GM23338 (cell line): ENCODE results near the gene RARRES2. TPM values are rescaled to one million over a fixed set of nuclear protein-coding genes. Genes with fewer than 3 reads are reported as not detected.

ENCODE experiments used
- ATAC-seq: fragments of 200-7000 bp; cut with Tn5 transposase; 3 replicates; pipeline ENCODE4 v1.9.1; 2020
- DNase-seq: peaks from one replicate; pipeline ENCODE4 v3.0.0-alpha.2; 2015; ENCODE audit warnings: low spot score
- H2AFZ ChIP-seq: fragments of 200-600 bp; sonication (generic); 2 replicates; pipeline ENCODE4 v1.8.0; 2016; ENCODE audit warnings: antibody characterized with exemption, mild to moderate bottlenecking, moderate library complexity
- H3F3A ChIP-seq: fragments of 200-600 bp; sonication (generic); replicated peaks from 2 replicates; pipeline ENCODE4 v1.8.0; 2017; ENCODE audit warnings: antibody characterized with exemption, mixed run types, low read depth
- H3K27ac ChIP-seq: fragments of 200-600 bp; sonication (generic); 2 replicates; pipeline ENCODE4 v1.6.1; 2016; ENCODE audit warnings: low read depth
- H3K27me3 ChIP-seq: fragments of 200-600 bp; sonication (generic); 2 replicates; pipeline ENCODE4 v1.8.0; 2016; ENCODE audit warnings: mild to moderate bottlenecking, mixed run types, moderate library complexity; ENCODE audit not compliant: insufficient read depth
- H3K36me3 ChIP-seq: fragments of 200-600 bp; sonication (generic); 2 replicates; pipeline ENCODE4 v1.8.0; 2016; ENCODE audit warnings: mild to moderate bottlenecking; ENCODE audit not compliant: insufficient read depth
- H3K4me1 ChIP-seq: fragments of 200-600 bp; sonication (generic); 2 replicates; pipeline ENCODE4 v1.8.0; 2016; ENCODE audit warnings: mild to moderate bottlenecking, moderate library complexity; ENCODE audit not compliant: insufficient read depth
- H3K4me2 ChIP-seq: fragments of 200-600 bp; sonication (generic); 2 replicates; pipeline ENCODE4 v1.7.1; 2017; ENCODE audit warnings: mixed run types
- H3K4me3 ChIP-seq: fragments of 200-600 bp; sonication (generic); 2 replicates; pipeline ENCODE4 v1.6.1; 2016; ENCODE audit warnings: mixed run types
- H3K79me2 ChIP-seq: fragments of 200-600 bp; sonication (generic); replicated peaks from 2 replicates; pipeline ENCODE4 v1.8.0; 2017; ENCODE audit warnings: mild to moderate bottlenecking; ENCODE audit not compliant: insufficient read depth
- H3K9me2 ChIP-seq: fragments of 200-600 bp; sonication (generic); 2 replicates; pipeline ENCODE4 v1.8.0; 2017; ENCODE audit not compliant: insufficient read depth
- H4K20me1 ChIP-seq: fragments of 200-600 bp; sonication (generic); replicated peaks from 2 replicates; pipeline ENCODE4 v1.8.0; 2017; ENCODE audit warnings: mild to moderate bottlenecking; ENCODE audit not compliant: insufficient read depth
- H3K27ac Mint-ChIP-seq: 2 replicates; pipeline ENCODE4 v1.8.0; 2020; ENCODE audit warnings: inconsistent platforms, mild to moderate bottlenecking, moderate library complexity, mixed read lengths
- H3K27me3 Mint-ChIP-seq: 3 replicates; pipeline ENCODE4 v1.8.0; 2022; ENCODE audit warnings: low read depth, mild to moderate bottlenecking, moderate library complexity, mixed read lengths, inconsistent platforms; ENCODE audit not compliant: insufficient read depth, poor library complexity
- H3K36me3 Mint-ChIP-seq: 3 replicates; pipeline ENCODE4 v1.8.0; 2021; ENCODE audit warnings: low read depth, mild to moderate bottlenecking, inconsistent platforms, moderate library complexity, mixed read lengths
- H3K4me1 Mint-ChIP-seq: 3 replicates; pipeline ENCODE4 v1.8.0; 2020; ENCODE audit warnings: mild to moderate bottlenecking, inconsistent platforms, mixed read lengths
- H3K4me3 Mint-ChIP-seq: 3 replicates; pipeline ENCODE4 v1.8.0; 2021; ENCODE audit warnings: moderate library complexity, mild to moderate bottlenecking, inconsistent platforms, mixed read lengths
- H3K9me3 Mint-ChIP-seq: 3 replicates; pipeline ENCODE4 v1.8.0; 2020; ENCODE audit warnings: moderate library complexity, mild to moderate bottlenecking, inconsistent platforms, mixed read lengths
- CREB1 ChIP-seq: fragments of 250-450 bp; sonication (Bioruptor Pico); IDR thresholded peaks from 2 replicates; pipeline ENCODE4 v1.5.0; 2020; ENCODE audit warnings: low read depth, mild to moderate bottlenecking, moderate library complexity
- EZH2 ChIP-seq: fragments of 200-600 bp; sonication (generic); IDR thresholded peaks from one replicate; pipeline ENCODE4 v1.8.0; 2017; ENCODE audit warnings: antibody characterized with exemption, mild to moderate bottlenecking, low read depth; ENCODE audit not compliant: unreplicated experiment
- NANOG ChIP-seq: IDR thresholded peaks from 2 replicates; pipeline ENCODE4 v1.6.1; 2016; ENCODE audit warnings: antibody characterized with exemption, borderline replicate concordance
- POLR2AphosphoS5 ChIP-seq: IDR thresholded peaks from 2 replicates; pipeline ENCODE4 v1.6.1; 2016; ENCODE audit warnings: antibody characterized with exemption, low read depth
- ZNF114 ChIP-seq: fragments of 250-450 bp; sonication (Bioruptor Pico); IDR thresholded peaks from 2 replicates; pipeline ENCODE4 v1.5.0; 2020; ENCODE audit warnings: mild to moderate bottlenecking, moderate library complexity
- polyA plus RNA-seq: library from polyadenylated mRNA; unstranded; fragments of >200 nt; fragmentation: Nextera tagmentation; extraction: Ambion mirVana; gene quantifications from 2 replicates; pipeline ENCODE4 v1.2.1, GENCODE V29; 2016
- total RNA-seq: library from RNA; depleted of rRNA; stranded (reverse); fragments of >200 nt; shearing (Covaris generic); gene quantifications from 2 replicates; pipeline ENCODE4 v1.2.3, GENCODE V29; 2014
- TF ChIP-seq, protein P1 (sequence below): fragments of 250-450 bp; sonication (Bioruptor Pico); IDR thresholded peaks from 2 replicates; pipeline ENCODE4 v1.5.0; 2020; ENCODE audit warnings: mild to moderate bottlenecking, moderate library complexity
- TF ChIP-seq, protein P2 (sequence below): IDR thresholded peaks from one replicate; pipeline ENCODE4 v1.6.1; 2018; ENCODE audit warnings: antibody characterized with exemption; ENCODE audit not compliant: unreplicated experiment
- TF ChIP-seq, protein P3 (sequence below): IDR thresholded peaks from 2 replicates; pipeline ENCODE4 v1.6.1; 2016; ENCODE audit warnings: antibody characterized with exemption

Gene RARRES2
- total and polyA plus RNA-seq, 2 experiments from 2014 or later: 169 to 314 TPM

DNA sequence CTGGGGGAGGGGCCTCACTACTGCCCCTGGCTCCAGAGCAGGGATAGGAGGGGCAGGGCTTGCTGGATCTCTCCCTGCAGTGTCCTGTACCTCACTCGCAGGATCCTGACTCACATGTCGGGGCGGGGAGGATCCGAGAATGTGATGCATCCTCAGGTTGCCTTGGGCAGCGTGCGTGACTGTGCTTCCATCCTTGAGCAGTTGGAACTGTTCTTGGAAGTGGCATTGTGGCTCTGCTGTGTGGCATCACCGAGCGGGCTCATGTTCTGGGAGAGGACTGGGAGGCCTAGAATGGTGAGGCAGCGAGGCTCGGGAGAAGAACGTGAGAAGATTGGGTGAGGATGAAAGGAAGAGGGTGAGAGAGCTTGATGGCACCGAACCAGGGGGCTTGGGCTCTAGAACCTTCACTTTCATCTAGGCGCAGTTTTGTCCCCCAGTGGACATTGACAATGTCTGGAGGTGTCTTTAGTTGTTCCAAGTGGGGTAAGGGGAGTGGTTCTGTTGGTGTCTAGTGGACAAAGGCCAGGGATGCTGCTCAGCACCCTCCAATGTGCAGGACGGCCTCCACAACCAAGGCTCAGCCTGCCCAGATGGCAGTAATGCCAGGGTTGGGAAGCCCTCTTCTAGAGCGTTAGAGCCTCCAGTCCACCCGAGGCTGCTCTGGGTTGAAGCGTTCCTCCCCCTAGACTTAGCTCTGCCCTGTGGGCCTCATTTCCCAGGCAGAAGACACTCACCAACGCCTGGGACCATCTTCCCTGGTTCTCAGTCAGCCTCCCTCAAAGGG lies 8.4 kb downstream of the RARRES2 start:
- DNase-seq (no peak), ATAC-seq (no peak)
- H3K4me3 ChIP-seq: no peak overlapping the region
- Mint-ChIP-seq H3K27me3 (peaks cover 18% of the 10 kb centered on the region), H3K36me3 (peaks cover 69% of the 10 kb centered on the region), H3K27ac (no peak overlapping the region), H3K9me3 (no peaks in the 10 kb centered on the region; the same call in 2 of the 3 replicates), H3K4me3 (no peak overlapping the region), H3K4me1 (peaks cover 66% of the 10 kb centered on the region)
- 0 out of 2 replicates have a peak overlapping the region, but pooled peaks have one; percentile 39 for H3K27ac ChIP-seq
- H3K27me3 ChIP-seq: no peaks in the 10 kb centered on the region
- peaks cover 44% of the 10 kb centered on the region for H3K4me1 ChIP-seq
- peaks cover 12% of the 10 kb centered on the region for H3K36me3 ChIP-seq
- H2AFZ ChIP-seq: no peak overlapping the region
- peaks cover 37% of the 10 kb centered on the region for H3F3A ChIP-seq
- H3K9me2 ChIP-seq: no peaks in the 10 kb centered on the region
- TF ChIP-seq, protein P1, sequence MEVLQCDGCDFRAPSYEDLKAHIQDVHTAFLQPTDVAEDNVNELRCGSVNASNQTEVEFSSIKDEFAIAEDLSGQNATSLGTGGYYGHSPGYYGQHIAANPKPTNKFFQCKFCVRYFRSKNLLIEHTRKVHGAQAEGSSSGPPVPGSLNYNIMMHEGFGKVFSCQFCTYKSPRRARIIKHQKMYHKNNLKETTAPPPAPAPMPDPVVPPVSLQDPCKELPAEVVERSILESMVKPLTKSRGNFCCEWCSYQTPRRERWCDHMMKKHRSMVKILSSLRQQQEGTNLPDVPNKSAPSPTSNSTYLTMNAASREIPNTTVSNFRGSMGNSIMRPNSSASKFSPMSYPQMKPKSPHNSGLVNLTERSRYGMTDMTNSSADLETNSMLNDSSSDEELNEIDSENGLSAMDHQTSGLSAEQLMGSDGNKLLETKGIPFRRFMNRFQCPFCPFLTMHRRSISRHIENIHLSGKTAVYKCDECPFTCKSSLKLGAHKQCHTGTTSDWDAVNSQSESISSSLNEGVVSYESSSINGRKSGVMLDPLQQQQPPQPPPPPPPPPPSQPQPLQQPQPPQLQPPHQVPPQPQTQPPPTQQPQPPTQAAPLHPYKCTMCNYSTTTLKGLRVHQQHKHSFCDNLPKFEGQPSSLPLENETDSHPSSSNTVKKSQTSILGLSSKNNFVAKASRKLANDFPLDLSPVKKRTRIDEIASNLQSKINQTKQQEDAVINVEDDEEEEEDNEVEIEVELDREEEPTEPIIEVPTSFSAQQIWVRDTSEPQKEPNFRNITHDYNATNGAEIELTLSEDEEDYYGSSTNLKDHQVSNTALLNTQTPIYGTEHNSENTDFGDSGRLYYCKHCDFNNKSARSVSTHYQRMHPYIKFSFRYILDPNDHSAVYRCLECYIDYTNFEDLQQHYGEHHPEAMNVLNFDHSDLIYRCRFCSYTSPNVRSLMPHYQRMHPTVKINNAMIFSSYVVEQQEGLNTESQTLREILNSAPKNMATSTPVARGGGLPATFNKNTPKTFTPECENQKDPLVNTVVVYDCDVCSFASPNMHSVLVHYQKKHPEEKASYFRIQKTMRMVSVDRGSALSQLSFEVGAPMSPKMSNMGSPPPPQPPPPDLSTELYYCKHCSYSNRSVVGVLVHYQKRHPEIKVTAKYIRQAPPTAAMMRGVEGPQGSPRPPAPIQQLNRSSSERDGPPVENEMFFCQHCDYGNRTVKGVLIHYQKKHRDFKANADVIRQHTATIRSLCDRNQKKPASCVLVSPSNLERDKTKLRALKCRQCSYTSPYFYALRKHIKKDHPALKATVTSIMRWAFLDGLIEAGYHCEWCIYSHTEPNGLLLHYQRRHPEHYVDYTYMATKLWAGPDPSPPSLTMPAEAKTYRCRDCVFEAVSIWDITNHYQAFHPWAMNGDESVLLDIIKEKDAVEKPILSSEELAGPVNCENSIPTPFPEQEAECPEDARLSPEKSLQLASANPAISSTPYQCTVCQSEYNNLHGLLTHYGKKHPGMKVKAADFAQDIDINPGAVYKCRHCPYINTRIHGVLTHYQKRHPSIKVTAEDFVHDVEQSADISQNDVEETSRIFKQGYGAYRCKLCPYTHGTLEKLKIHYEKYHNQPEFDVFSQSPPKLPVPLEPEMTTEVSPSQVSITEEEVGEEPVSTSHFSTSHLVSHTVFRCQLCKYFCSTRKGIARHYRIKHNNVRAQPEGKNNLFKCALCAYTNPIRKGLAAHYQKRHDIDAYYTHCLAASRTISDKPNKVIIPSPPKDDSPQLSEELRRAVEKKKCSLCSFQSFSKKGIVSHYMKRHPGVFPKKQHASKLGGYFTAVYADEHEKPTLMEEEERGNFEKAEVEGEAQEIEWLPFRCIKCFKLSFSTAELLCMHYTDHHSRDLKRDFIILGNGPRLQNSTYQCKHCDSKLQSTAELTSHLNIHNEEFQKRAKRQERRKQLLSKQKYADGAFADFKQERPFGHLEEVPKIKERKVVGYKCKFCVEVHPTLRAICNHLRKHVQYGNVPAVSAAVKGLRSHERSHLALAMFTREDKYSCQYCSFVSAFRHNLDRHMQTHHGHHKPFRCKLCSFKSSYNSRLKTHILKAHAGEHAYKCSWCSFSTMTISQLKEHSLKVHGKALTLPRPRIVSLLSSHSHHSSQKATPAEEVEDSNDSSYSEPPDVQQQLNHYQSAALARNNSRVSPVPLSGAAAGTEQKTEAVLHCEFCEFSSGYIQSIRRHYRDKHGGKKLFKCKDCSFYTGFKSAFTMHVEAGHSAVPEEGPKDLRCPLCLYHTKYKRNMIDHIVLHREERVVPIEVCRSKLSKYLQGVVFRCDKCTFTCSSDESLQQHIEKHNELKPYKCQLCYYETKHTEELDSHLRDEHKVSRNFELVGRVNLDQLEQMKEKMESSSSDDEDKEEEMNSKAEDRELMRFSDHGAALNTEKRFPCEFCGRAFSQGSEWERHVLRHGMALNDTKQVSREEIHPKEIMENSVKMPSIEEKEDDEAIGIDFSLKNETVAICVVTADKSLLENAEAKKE: no peak
- TF ChIP-seq POLR2AphosphoS5: peak; percentile 19
- H4K20me1 ChIP-seq: no peaks in the 10 kb centered on the region
- H3K79me2 ChIP-seq: peaks cover 26% of the 10 kb centered on the region
- H3K4me2 ChIP-seq: no peak overlapping the region; the same call in 1 of the 2 replicates

DNA sequence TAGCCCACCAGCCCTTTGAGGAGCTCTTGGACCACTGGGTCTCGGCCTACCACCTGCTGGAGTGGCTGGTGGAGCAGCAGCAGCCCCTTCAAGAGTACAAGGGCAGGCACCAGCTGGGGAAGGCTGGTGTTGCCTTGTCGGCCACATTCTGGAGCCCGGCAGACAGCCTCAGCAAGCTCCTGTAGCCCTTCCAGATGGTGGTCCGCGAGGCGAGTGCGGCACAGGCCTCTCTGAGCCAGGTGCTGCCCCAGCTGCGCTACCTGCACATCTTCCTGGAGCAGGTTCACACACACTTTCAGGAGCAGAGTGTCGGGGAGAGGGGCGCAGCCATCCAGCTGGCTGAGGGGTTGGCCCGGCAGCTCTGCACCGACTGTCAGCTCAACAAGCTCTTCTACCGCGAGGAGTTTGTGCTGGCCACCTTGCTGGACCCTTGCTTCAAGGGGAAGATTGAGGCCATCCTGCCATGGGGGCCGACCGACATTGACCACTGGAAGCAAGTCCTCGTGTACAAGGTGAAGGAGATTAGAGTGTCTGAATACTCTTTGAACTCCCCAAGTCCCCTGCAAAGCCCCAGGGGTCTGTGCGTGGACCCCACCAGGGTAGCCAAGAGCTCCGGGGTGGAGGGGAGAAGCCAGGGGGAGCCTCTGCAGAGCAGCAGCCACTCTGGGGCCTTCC lies 11.1 kb downstream of the RARRES2 start:
- DNase-seq: no peak
- Histone ChIP-seq H3K4me3 (no peak overlapping the region), H2AFZ (no peak overlapping the region), H3K4me1 (peaks cover 31% of the 10 kb centered on the region), H4K20me1 (no peaks in the 10 kb centered on the region), H3K27me3 (no peaks in the 10 kb centered on the region), H3K36me3 (peaks cover 32% of the 10 kb centered on the region), H3K9me2 (no peaks in the 10 kb centered on the region), H3K27ac (peak overlapping the region; percentile 95), H3K79me2 (peaks cover 36% of the 10 kb centered on the region), H3K4me2 (peak overlapping the region; percentile 56; the same call in 1 of the 2 replicates), H3F3A (peaks cover 22% of the 10 kb centered on the region)
- H3K4me3 Mint-ChIP-seq: no peak overlapping the region
- H3K27me3 Mint-ChIP-seq: peaks cover 17% of the 10 kb centered on the region
- H3K36me3 Mint-ChIP-seq: peaks cover 65% of the 10 kb centered on the region
- no peak overlapping the region for H3K27ac Mint-ChIP-seq
- ATAC-seq: no peak
- peaks cover 44% of the 10 kb centered on the region for H3K4me1 Mint-ChIP-seq
- no peaks in the 10 kb centered on the region; the same call in 2 of the 3 replicates for H3K9me3 Mint-ChIP-seq
- TF ChIP-seq EZH2: no peak
- TF ChIP-seq, protein P2, sequence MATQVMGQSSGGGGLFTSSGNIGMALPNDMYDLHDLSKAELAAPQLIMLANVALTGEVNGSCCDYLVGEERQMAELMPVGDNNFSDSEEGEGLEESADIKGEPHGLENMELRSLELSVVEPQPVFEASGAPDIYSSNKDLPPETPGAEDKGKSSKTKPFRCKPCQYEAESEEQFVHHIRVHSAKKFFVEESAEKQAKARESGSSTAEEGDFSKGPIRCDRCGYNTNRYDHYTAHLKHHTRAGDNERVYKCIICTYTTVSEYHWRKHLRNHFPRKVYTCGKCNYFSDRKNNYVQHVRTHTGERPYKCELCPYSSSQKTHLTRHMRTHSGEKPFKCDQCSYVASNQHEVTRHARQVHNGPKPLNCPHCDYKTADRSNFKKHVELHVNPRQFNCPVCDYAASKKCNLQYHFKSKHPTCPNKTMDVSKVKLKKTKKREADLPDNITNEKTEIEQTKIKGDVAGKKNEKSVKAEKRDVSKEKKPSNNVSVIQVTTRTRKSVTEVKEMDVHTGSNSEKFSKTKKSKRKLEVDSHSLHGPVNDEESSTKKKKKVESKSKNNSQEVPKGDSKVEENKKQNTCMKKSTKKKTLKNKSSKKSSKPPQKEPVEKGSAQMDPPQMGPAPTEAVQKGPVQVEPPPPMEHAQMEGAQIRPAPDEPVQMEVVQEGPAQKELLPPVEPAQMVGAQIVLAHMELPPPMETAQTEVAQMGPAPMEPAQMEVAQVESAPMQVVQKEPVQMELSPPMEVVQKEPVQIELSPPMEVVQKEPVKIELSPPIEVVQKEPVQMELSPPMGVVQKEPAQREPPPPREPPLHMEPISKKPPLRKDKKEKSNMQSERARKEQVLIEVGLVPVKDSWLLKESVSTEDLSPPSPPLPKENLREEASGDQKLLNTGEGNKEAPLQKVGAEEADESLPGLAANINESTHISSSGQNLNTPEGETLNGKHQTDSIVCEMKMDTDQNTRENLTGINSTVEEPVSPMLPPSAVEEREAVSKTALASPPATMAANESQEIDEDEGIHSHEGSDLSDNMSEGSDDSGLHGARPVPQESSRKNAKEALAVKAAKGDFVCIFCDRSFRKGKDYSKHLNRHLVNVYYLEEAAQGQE: no peak
- no peak for TF ChIP-seq NANOG
- TF ChIP-seq, protein P3, sequence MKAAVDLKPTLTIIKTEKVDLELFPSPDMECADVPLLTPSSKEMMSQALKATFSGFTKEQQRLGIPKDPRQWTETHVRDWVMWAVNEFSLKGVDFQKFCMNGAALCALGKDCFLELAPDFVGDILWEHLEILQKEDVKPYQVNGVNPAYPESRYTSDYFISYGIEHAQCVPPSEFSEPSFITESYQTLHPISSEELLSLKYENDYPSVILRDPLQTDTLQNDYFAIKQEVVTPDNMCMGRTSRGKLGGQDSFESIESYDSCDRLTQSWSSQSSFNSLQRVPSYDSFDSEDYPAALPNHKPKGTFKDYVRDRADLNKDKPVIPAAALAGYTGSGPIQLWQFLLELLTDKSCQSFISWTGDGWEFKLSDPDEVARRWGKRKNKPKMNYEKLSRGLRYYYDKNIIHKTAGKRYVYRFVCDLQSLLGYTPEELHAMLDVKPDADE: no peak
- TF ChIP-seq ZNF114 (CRISPR knock-in tag): no peak
- no peak for TF ChIP-seq POLR2AphosphoS5
- no peak for TF ChIP-seq CREB1 (CRISPR knock-in tag)
